Hepatocyte (in vitro differentiated cells): ENCODE measurements around the gene PLOD2.

Experiments
- CTCF ChIP-seq: fragments of 200-600 bp; sonication (generic); IDR thresholded peaks from 2 replicates; pipeline ENCODE4 v1.5.1; 2016; ENCODE audit warnings: antibody characterized with exemption, mild to moderate bottlenecking; ENCODE audit not compliant: poor library complexity
- EZH2 ChIP-seq: fragments of 200-600 bp; sonication (generic); IDR thresholded peaks from 2 replicates; pipeline ENCODE4 v1.6.1; 2016; ENCODE audit warnings: antibody characterized with exemption, mild to moderate bottlenecking, borderline replicate concordance
- EZH2phosphoT487 ChIP-seq: fragments of 200-600 bp; sonication (generic); IDR thresholded peaks from one replicate; pipeline ENCODE4 v1.6.1; 2018; ENCODE audit warnings: antibody characterized with exemption, mild to moderate bottlenecking, low read depth, moderate library complexity; ENCODE audit not compliant: unreplicated experiment, severe bottlenecking

- peak; percentile 60 for TF ChIP-seq CTCF
- no peak for TF ChIP-seq EZH2
- peak; percentile 9 for TF ChIP-seq EZH2phosphoT487
Measured at GRCh38 chr3:146160321-146160963, 542 bp downstream of the PLOD2 start.
